Tibial nerve (tissue), 4 donors: Measurements from ENCODE around the gene SLC9A3. TPM values are rescaled to one million over a fixed set of nuclear protein-coding genes. Genes with fewer than 3 reads are reported as not detected.

ENCODE experiments used
- DNase-seq, 2 donors: peaks; one replicate each; pipeline ENCODE4 v3.0.0-alpha.2; 2019; ENCODE audit warnings: low spot score in 2 of 2
- H3K27ac ChIP-seq, 4 donors: fragments of 200-600 bp; sonication (generic) in 3 of 4; one replicate each; pipeline ENCODE4 v1.5.1; 2017 to 2019; ENCODE audit warnings: mild to moderate bottlenecking in 1 of 4
- H3K27me3 ChIP-seq, 2 donors: fragments of 200-600 bp; sonication (generic) in 1 of 2; one replicate each; pipeline versions ENCODE4 v1.5.1 to v1.6.0; 2017 to 2019
- H3K36me3 ChIP-seq, 3 donors: fragments of 200-600 bp; sonication (generic); one replicate each; pipeline ENCODE4 v1.5.1; 2018 to 2019
- H3K4me1 ChIP-seq, 4 donors: fragments of 200-600 bp; sonication (generic) in 3 of 4; one replicate each; pipeline ENCODE4 v1.5.1; 2017 to 2019
- H3K4me3 ChIP-seq, 4 donors: fragments of 200-600 bp; sonication (generic) in 3 of 4; one replicate each; pipeline ENCODE4 v1.5.1; 2017 to 2019; ENCODE audit warnings: mild to moderate bottlenecking in 1 of 4, moderate library complexity in 1 of 4
- H3K9me3 ChIP-seq, 4 donors: fragments of 200-600 bp; sonication (generic) in 3 of 4; one replicate each; pipeline ENCODE4 v1.5.1; 2017 to 2019
- EP300 ChIP-seq, 2 donors: sonication (generic); formaldehyde crosslinking; IDR thresholded peaks; one replicate each; pipeline ENCODE4 v1.6.1; 2017; ENCODE audit warnings: antibody characterized with exemption in 2 of 2, mild to moderate bottlenecking in 1 of 2
- POLR2A ChIP-seq, 2 donors: fragments of 450-650 bp; IDR thresholded peaks; one replicate each; pipeline ENCODE4 v1.6.1; 2017; ENCODE audit warnings: antibody characterized with exemption in 2 of 2, mild to moderate bottlenecking in 2 of 2, moderate library complexity in 2 of 2
- WGBS, 2 donors: methylation state at CpG; one replicate each; pipeline ENCODE4 v1.1.5; 2018; 5-methylcytosine and 5-hydroxymethylcytosine counted together
- total RNA-seq, 4 donors: library from RNA; depleted of rRNA; stranded (reverse); fragments of >200 nt; gene quantifications; one replicate each; pipeline ENCODE4 v1.1.0, GENCODE V29; 2016
- TF ChIP-seq, protein P1 (sequence below), 5 experiments: fragments of 200-600 bp in 3 of 5; fragments of 450-650 bp in 2 of 5; sonication (generic) in 3 of 5; IDR thresholded peaks; one replicate each; pipeline ENCODE4 v1.5.1; 2016 to 2019; ENCODE audit warnings: antibody characterized with exemption in 5 of 5, mild to moderate bottlenecking in 3 of 5, moderate library complexity in 2 of 5

The SLC9A3 gene
- total RNA-seq, 4 donors from 2014 or later, result 11.4 to 32.7 (median 17.9) TPM

DNA sequence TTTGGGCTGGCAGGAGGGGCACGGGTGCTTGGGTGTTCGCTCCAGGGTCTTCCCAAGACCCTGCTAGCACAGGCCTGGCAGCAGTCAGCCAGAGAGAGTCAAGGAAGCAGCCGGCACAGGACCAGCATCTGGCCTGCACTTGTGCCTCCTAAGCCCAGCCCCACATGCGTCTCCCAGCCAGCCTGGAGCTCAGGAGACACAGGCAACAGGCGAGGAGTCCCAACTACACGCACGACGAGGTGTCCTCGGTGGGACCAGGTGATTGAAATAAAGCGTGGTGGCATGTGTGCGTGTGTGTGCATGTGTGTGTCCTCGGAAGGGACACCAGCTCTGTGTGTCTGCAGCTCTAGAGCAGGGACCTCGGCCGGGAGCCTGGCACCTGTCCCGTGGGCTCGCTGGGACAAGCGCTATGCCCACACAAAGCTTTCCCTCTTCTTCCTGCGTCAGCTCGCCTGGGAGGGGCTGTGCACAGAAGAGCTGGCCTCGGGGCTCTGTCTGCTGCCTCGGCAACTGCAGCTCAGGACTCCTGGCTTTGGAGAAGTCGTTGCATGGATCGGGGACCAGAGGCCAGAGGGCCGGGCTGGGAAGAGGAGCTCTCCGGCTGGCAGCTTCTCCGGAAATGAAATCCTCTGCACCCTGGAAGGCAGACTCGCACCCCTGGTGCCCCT lies 14.7 kb upstream of the SLC9A3 start:
- no peak for DNase-seq
- H3K9me3 ChIP-seq, result no peaks in the 10 kb centered on the region
- H3K4me1 ChIP-seq, result peaks cover 0 to 46% (median 9%) of the 10 kb centered on the region in 4 donors
- H3K4me3 ChIP-seq, result no peak overlapping the region
- H3K27ac ChIP-seq, result peak overlapping the region in 1 of 4 donors; percentile 74
- H3K27me3 ChIP-seq, result peaks cover 0 to 33% of the 10 kb centered on the region in 2 donors
- WGBS, 2 donors, result 66 to 73% methylated on average over 23 of the region's 27 CpGs
- H3K36me3 ChIP-seq, result no peaks in the 10 kb centered on the region
- TF ChIP-seq, protein P1, sequence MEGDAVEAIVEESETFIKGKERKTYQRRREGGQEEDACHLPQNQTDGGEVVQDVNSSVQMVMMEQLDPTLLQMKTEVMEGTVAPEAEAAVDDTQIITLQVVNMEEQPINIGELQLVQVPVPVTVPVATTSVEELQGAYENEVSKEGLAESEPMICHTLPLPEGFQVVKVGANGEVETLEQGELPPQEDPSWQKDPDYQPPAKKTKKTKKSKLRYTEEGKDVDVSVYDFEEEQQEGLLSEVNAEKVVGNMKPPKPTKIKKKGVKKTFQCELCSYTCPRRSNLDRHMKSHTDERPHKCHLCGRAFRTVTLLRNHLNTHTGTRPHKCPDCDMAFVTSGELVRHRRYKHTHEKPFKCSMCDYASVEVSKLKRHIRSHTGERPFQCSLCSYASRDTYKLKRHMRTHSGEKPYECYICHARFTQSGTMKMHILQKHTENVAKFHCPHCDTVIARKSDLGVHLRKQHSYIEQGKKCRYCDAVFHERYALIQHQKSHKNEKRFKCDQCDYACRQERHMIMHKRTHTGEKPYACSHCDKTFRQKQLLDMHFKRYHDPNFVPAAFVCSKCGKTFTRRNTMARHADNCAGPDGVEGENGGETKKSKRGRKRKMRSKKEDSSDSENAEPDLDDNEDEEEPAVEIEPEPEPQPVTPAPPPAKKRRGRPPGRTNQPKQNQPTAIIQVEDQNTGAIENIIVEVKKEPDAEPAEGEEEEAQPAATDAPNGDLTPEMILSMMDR (IDR thresholded peaks at IDR 0.05), result no peak
- TF ChIP-seq EP300 (IDR thresholded peaks at IDR 0.05), result no peak
- no peak for TF ChIP-seq POLR2A (IDR thresholded peaks at IDR 0.05)

DNA sequence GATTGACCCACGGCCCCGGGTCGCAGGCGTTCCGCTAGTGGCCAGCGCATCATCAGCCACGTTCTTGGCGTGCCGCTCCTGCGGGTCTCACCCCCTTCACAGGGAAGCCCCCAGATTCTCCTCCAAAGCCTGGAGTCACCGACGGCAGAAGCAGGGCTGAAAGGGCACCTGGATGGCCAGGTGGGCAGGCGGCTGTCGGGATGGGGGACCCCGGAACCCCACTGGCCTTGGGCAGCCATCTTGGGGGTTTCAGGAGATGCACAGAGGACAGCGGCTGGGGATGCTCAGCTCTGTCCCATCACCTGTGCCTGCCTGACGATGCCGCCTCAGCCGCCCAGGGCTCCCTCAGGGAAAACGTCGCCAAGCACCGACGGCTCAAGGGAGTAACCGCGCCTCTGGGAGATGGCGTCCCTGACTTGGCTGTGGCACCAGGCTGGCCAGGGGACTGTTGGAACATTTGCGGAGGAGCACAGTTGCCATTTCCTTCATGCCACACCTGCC lies 14.1 kb upstream of the SLC9A3 start:
- no peak for DNase-seq
- H3K36me3 ChIP-seq, result no peaks in the 10 kb centered on the region
- H3K4me1 ChIP-seq, result peaks cover 0 to 52% (median 12%) of the 10 kb centered on the region in 4 donors
- no peak overlapping the region for H3K4me3 ChIP-seq
- TF ChIP-seq, protein P1 (IDR thresholded peaks at IDR 0.05), result no peak
- TF ChIP-seq EP300 (IDR thresholded peaks at IDR 0.05), result no peak
- no peak for TF ChIP-seq POLR2A (IDR thresholded peaks at IDR 0.05)
- 84 to 95% methylated on average over 13 to 22 of the region's 27 CpGs for WGBS, 2 donors
- H3K27me3 ChIP-seq, result peaks cover 0 to 38% of the 10 kb centered on the region in 2 donors
- no peaks in the 10 kb centered on the region for H3K9me3 ChIP-seq
- peak overlapping the region in 1 of 4 donors; percentile 74 for H3K27ac ChIP-seq

DNA sequence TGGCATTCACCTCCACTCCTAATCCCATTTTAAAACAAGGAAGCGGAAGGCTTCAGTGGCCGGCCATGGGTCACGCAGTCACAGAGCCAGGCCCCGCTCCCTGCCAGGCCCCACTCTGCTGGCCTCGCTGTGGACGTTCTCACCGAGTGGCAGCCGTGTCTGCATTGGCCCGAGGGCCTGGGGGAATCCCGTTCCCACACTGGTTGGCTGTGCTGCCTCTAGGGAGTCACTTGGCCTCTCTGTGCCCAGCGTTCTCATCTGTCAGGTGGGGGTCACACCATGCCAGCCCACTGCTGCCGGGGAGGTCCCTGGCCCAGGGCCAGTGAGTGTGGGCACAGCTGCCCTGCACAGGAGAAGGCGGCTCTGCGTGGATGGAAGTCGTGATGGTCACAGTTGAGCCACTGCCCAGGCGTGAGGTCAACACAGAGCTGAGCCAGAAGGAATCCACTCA lies 13.4 kb upstream of the SLC9A3 start:
- H3K4me1 ChIP-seq, result peaks cover 0 to 56% (median 13%) of the 10 kb centered on the region in 4 donors
- H3K9me3 ChIP-seq, result no peaks in the 10 kb centered on the region
- TF ChIP-seq POLR2A (IDR thresholded peaks at IDR 0.05) (no peak), EP300 (IDR thresholded peaks at IDR 0.05) (peak in 1 of 2 donors; percentile 29)
- TF ChIP-seq, protein P1 (IDR thresholded peaks at IDR 0.05), result no peak
- no peaks in the 10 kb centered on the region for H3K36me3 ChIP-seq
- H3K27me3 ChIP-seq, result peaks cover 0 to 43% of the 10 kb centered on the region in 2 donors
- no peak overlapping the region for H3K4me3 ChIP-seq
- DNase-seq, result no peak
- H3K27ac ChIP-seq, result peak overlapping the region in 2 of 4 donors; percentile 52 to 74
- WGBS, 2 donors, result 72 to 75% methylated on average over 16 of the region's 16 CpGs

- WGBS, 2 donors, result 81 to 82% methylated on average over 22 of the region's 22 CpGs
- DNase-seq, result no peak
- Histone ChIP-seq H3K27ac (peak overlapping the region in 2 of 4 donors; percentile 52 to 74), H3K36me3 (no peaks in the 10 kb centered on the region), H3K4me3 (no peak overlapping the region), H3K9me3 (no peaks in the 10 kb centered on the region), H3K4me1 (peaks cover 0 to 61% (median 14%) of the 10 kb centered on the region in 4 donors), H3K27me3 (peaks cover 0 to 49% of the 10 kb centered on the region in 2 donors)
- TF ChIP-seq POLR2A (IDR thresholded peaks at IDR 0.05), result no peak
- TF ChIP-seq EP300 (IDR thresholded peaks at IDR 0.05), result no peak
- TF ChIP-seq, protein P1 (IDR thresholded peaks at IDR 0.05), result no peak
Observed at GRCh38 chr5:537098-537497, 12.8 kb upstream of the SLC9A3 start.
